GM23338 (cell line): Measurements from ENCODE around the gene SLC25A20. TPM values are rescaled to one million over a fixed set of nuclear protein-coding genes. Genes with fewer than 3 reads are reported as not detected.
A peak's percentile ranks its signal among the peaks of the same experiment; 100 is the strongest.

Experiments
- ATAC-seq: fragments of 200-7000 bp; cut with Tn5 transposase; 3 replicates; pipeline ENCODE4 v1.9.1; 2020
- DNase-seq: peaks from one replicate; pipeline ENCODE4 v3.0.0-alpha.2; 2015; ENCODE audit warnings: low spot score
- H2AFZ ChIP-seq: fragments of 200-600 bp; sonication (generic); 2 replicates; pipeline ENCODE4 v1.8.0; 2016; ENCODE audit warnings: antibody characterized with exemption, mild to moderate bottlenecking, moderate library complexity
- H3F3A ChIP-seq: fragments of 200-600 bp; sonication (generic); replicated peaks from 2 replicates; pipeline ENCODE4 v1.8.0; 2017; ENCODE audit warnings: antibody characterized with exemption, mixed run types, low read depth
- H3K27ac ChIP-seq: fragments of 200-600 bp; sonication (generic); 2 replicates; pipeline ENCODE4 v1.6.1; 2016; ENCODE audit warnings: low read depth
- H3K27me3 ChIP-seq: fragments of 200-600 bp; sonication (generic); 2 replicates; pipeline ENCODE4 v1.8.0; 2016; ENCODE audit warnings: mild to moderate bottlenecking, mixed run types, moderate library complexity; ENCODE audit not compliant: insufficient read depth
- H3K36me3 ChIP-seq: fragments of 200-600 bp; sonication (generic); 2 replicates; pipeline ENCODE4 v1.8.0; 2016; ENCODE audit warnings: mild to moderate bottlenecking; ENCODE audit not compliant: insufficient read depth
- H3K4me1 ChIP-seq: fragments of 200-600 bp; sonication (generic); 2 replicates; pipeline ENCODE4 v1.8.0; 2016; ENCODE audit warnings: mild to moderate bottlenecking, moderate library complexity; ENCODE audit not compliant: insufficient read depth
- H3K4me2 ChIP-seq: fragments of 200-600 bp; sonication (generic); 2 replicates; pipeline ENCODE4 v1.7.1; 2017; ENCODE audit warnings: mixed run types
- H3K4me3 ChIP-seq: fragments of 200-600 bp; sonication (generic); 2 replicates; pipeline ENCODE4 v1.6.1; 2016; ENCODE audit warnings: mixed run types
- H3K79me2 ChIP-seq: fragments of 200-600 bp; sonication (generic); replicated peaks from 2 replicates; pipeline ENCODE4 v1.8.0; 2017; ENCODE audit warnings: mild to moderate bottlenecking; ENCODE audit not compliant: insufficient read depth
- H3K9me2 ChIP-seq: fragments of 200-600 bp; sonication (generic); 2 replicates; pipeline ENCODE4 v1.8.0; 2017; ENCODE audit not compliant: insufficient read depth
- H4K20me1 ChIP-seq: fragments of 200-600 bp; sonication (generic); replicated peaks from 2 replicates; pipeline ENCODE4 v1.8.0; 2017; ENCODE audit warnings: mild to moderate bottlenecking; ENCODE audit not compliant: insufficient read depth
- H3K27ac Mint-ChIP-seq: 2 replicates; pipeline ENCODE4 v1.8.0; 2020; ENCODE audit warnings: inconsistent platforms, mild to moderate bottlenecking, moderate library complexity, mixed read lengths
- H3K27me3 Mint-ChIP-seq: 3 replicates; pipeline ENCODE4 v1.8.0; 2022; ENCODE audit warnings: low read depth, mild to moderate bottlenecking, moderate library complexity, mixed read lengths, inconsistent platforms; ENCODE audit not compliant: insufficient read depth, poor library complexity
- H3K36me3 Mint-ChIP-seq: 3 replicates; pipeline ENCODE4 v1.8.0; 2021; ENCODE audit warnings: low read depth, mild to moderate bottlenecking, inconsistent platforms, moderate library complexity, mixed read lengths
- H3K4me1 Mint-ChIP-seq: 3 replicates; pipeline ENCODE4 v1.8.0; 2020; ENCODE audit warnings: mild to moderate bottlenecking, inconsistent platforms, mixed read lengths
- H3K4me3 Mint-ChIP-seq: 3 replicates; pipeline ENCODE4 v1.8.0; 2021; ENCODE audit warnings: moderate library complexity, mild to moderate bottlenecking, inconsistent platforms, mixed read lengths
- H3K9me3 Mint-ChIP-seq: 3 replicates; pipeline ENCODE4 v1.8.0; 2020; ENCODE audit warnings: moderate library complexity, mild to moderate bottlenecking, inconsistent platforms, mixed read lengths
- CREB1 ChIP-seq: fragments of 250-450 bp; sonication (Bioruptor Pico); IDR thresholded peaks from 2 replicates; pipeline ENCODE4 v1.5.0; 2020; ENCODE audit warnings: low read depth, mild to moderate bottlenecking, moderate library complexity
- CTCF ChIP-seq, 2 experiments: fragments of 200-600 bp in 1 of 2; sonication (generic) in 1 of 2; conservative IDR thresholded peaks; 2 replicates each; pipeline versions ENCODE4 v1.5.1 to v1.6.1; 2016 to 2017; ENCODE audit warnings: antibody characterized with exemption in 2 of 2, low read depth in 2 of 2, mild to moderate bottlenecking in 2 of 2, moderate library complexity in 1 of 2
- NANOG ChIP-seq: IDR thresholded peaks from 2 replicates; pipeline ENCODE4 v1.6.1; 2016; ENCODE audit warnings: antibody characterized with exemption, borderline replicate concordance
- POLR2AphosphoS5 ChIP-seq: IDR thresholded peaks from 2 replicates; pipeline ENCODE4 v1.6.1; 2016; ENCODE audit warnings: antibody characterized with exemption, low read depth
- REST ChIP-seq: IDR thresholded peaks from one replicate; pipeline ENCODE4 v1.6.1; 2018; ENCODE audit warnings: antibody characterized with exemption; ENCODE audit not compliant: unreplicated experiment
- long read RNA-seq: library from polyadenylated mRNA; unstranded; transcript quantifications from one replicate; pipeline ENCODE4 v2.0.0, GENCODE V29; 2020; ENCODE audit not compliant: unreplicated experiment
- polyA plus RNA-seq: library from polyadenylated mRNA; unstranded; fragments of >200 nt; fragmentation: Nextera tagmentation; extraction: Ambion mirVana; gene quantifications from 2 replicates; pipeline ENCODE4 v1.2.1, GENCODE V29; 2016
- total RNA-seq: library from RNA; depleted of rRNA; stranded (reverse); fragments of >200 nt; shearing (Covaris generic); gene quantifications from 2 replicates; pipeline ENCODE4 v1.2.3, GENCODE V29; 2014; rRNA removed
- TF ChIP-seq, protein P1 (sequence below): IDR thresholded peaks from 2 replicates; pipeline ENCODE4 v1.6.1; 2016; ENCODE audit warnings: antibody characterized with exemption

Gene SLC25A20, protein sequence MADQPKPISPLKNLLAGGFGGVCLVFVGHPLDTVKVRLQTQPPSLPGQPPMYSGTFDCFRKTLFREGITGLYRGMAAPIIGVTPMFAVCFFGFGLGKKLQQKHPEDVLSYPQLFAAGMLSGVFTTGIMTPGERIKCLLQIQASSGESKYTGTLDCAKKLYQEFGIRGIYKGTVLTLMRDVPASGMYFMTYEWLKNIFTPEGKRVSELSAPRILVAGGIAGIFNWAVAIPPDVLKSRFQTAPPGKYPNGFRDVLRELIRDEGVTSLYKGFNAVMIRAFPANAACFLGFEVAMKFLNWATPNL
- total RNA-seq = 4.3 and 4.4 TPM in 2 replicates
- 3.0 TPM in 2 replicates for polyA plus RNA-seq
- long read RNA-seq, partial matches to known transcripts = 0 of 3 reads
- long read RNA-seq, other reads (novel, unspliced or antisense) = 0 of 3 reads

- Mint-ChIP-seq H3K27me3 (peaks cover 19% of the 10 kb centered on the region), H3K9me3 (no peaks in the 10 kb centered on the region), H3K4me1 (peaks cover 18% of the 10 kb centered on the region), H3K27ac (peak within 1 kb of the TSS; percentile 90), H3K36me3 (no peaks in the 10 kb centered on the region), H3K4me3 (peak within 1 kb of the TSS; percentile 94)
- H3K4me1 ChIP-seq = no peaks in the 10 kb centered on the region; the same call in 1 of the 2 replicates
- peak within 1 kb of the TSS; percentile 86 for H3K4me3 ChIP-seq
- peak; percentile 8 for TF ChIP-seq REST
- no peak for TF ChIP-seq NANOG
- 0 out of 2 replicates have a peak, but pooled peaks have one; percentile 6 for TF ChIP-seq CREB1
- peak; percentile 63 for TF ChIP-seq POLR2AphosphoS5
- TF ChIP-seq CTCF (conservative IDR thresholded peaks at IDR 0.05; ENCODE audit: low read depth in 2 of 2) = no peak
- TF ChIP-seq, protein P1, sequence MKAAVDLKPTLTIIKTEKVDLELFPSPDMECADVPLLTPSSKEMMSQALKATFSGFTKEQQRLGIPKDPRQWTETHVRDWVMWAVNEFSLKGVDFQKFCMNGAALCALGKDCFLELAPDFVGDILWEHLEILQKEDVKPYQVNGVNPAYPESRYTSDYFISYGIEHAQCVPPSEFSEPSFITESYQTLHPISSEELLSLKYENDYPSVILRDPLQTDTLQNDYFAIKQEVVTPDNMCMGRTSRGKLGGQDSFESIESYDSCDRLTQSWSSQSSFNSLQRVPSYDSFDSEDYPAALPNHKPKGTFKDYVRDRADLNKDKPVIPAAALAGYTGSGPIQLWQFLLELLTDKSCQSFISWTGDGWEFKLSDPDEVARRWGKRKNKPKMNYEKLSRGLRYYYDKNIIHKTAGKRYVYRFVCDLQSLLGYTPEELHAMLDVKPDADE = no peak
- no peak within 1 kb of the TSS; the same call in 1 of the 2 replicates for H3K27ac ChIP-seq
- H3K36me3 ChIP-seq = no peaks in the 10 kb centered on the region
- H3K27me3 ChIP-seq = 0 out of 2 replicates have a peak, but pooled peaks cover 7% of the 10 kb centered on the region
- peak within 1 kb of the TSS; percentile 99 for H2AFZ ChIP-seq
- H4K20me1 ChIP-seq = no peaks in the 10 kb centered on the region
- H3K9me2 ChIP-seq = no peaks in the 10 kb centered on the region
- peak within 1 kb of the TSS; percentile 96 for H3K4me2 ChIP-seq
- no peaks in the 10 kb centered on the region for H3K79me2 ChIP-seq
- H3F3A ChIP-seq = no peaks in the 10 kb centered on the region
- ATAC-seq = peak; percentile 97
- DNase-seq = peak; percentile 98
Observed at GRCh38 chr3:48898383-48899234, at the start of gene SLC25A20. Gene SLC25A20, minus strand, starts transcription at chr3:48898882. Its CDS starts 88 bp downstream, at chr3:48898794.
